Measurements from ENCODE around the gene SUGCT.
A peak's percentile ranks its signal among the peaks of the same experiment; 100 is the strongest.
"Not testable (repeated sequence)": the region's sequence is repeated elsewhere in the genome, so short reads cannot be mapped to it uniquely, and the experiment has no call there.

Gene SUGCT

DNA sequence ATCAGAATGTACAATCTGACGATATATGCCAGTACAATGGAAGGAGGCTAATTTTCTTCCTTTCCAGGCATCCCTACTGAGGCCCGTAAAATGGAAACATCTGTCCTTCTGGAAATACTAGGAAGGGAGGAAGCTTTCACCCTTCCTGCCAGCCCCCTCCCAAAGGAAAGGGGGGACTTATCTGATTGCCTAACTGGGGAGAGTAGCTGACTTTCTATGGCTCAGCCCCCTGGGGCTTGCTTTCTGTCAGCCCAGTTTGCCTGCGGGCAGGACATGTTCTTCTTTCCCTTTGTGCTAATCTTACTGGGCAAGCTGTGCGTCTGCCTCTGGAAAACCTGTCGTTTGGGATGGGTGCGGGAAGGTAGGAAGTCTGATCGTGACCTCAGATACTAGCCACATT lies 508.9 kb downstream of the SUGCT start:
- DNase-seq = no peak

DNA sequence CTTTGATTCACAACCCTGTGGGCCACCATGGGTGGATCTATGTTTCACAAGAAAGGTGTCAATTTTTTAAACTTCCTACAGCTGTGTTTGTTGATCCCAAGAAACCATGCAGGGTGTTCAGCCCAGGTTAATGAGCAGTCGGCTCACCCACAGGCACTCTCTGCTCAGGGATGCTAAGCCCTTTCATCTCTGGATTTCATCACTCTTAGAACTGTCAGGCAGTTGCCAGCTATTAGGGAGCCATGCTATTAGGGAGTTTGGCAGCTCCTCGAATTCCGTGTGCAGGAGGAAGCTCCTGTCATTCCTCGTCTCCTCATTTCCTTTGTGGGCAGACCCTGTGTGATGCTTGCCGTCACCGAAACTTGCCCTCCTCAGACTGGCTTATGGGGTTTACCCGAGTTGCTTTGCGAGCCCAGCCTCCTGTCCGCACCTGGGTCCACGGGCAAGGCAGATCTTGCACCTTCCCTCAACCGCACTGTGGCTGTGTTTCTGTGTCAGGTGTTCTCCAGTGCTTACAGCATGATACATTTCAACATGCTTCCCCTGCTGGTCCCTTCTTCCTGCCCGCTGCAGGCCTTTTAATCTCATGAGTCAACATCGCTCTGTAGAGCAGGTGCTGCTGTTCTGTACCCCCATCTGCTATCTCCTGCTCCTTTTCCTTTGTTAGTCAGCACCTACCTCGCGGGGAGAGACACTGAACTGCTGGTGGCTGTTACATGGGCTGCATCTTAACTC lies 509.8 kb downstream of the SUGCT start:
- DNase-seq = peak; percentile 3

DNA sequence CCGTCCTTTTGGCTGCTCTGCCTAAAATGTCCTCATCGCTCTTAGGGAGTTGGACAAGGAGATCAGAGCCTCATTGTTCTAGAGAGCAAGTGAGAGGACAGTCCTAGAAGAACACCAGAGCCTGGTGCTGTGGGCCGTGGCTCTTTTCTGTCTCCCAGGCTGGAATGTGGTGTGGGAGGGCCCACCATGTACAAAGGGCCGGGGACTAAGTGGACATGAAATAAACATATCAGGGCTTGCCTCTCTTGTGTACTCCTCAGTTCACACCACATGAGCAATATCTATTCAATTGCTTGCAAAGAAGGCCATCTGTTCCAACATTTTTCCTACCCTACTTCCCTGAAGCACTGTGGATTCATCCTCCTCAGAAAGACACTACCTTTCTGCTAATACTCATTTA lies 510.4 kb downstream of the SUGCT start:
- DNase-seq = no peak

DNA sequence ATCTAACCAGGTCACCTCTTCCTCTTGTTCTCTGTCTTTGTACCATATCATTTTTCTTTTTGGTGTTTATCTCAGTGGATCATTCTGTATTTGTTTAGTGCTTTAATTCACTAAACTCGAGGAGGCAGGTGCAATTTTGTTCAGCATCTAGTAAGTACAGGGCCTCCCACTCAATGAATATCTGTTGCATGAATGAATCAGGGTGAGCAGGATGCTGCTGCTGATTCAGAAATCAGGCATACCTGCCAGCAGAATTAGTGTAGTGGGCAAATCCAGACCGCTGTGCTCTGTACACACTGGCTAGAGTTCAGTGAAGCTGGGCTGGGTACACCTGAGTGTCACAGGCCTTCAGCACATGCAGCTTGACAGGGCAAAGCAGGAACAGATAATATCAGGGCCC lies 511.9 kb downstream of the SUGCT start:
- no peak for DNase-seq

- no peak for DNase-seq
These were observed 512.9 kb downstream of the SUGCT start for GRCh38 chr7:40647719-40648118.

DNA sequence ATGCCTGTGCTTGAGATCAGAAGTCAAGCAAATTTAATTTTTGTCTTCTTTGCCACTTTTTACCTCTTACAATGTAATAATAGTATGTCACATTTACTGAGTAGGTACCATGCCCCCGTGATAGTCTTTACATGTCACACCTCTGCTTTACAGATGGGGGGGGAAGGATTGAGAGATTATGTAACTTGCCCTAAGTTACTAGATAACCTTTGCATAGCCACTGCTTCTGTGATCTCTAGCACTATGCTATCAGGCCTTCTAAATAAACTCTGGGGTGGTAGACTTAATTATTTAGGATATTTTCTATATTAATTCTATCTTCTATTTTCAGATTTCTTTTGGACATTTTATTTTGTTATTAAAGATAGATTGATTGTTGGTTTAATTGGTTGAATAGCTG lies 514.4 kb downstream of the SUGCT start:
- no peak for DNase-seq

GRCh38 chr7:40650903-40651302 lies 516.1 kb downstream of the SUGCT start:
- not testable (repeated sequence) for DNase-seq

GRCh38 chr7:40654171-40654570 lies 519.4 kb downstream of the SUGCT start:
- no peak for DNase-seq

GRCh38 chr7:40655426-40655825 lies 520.6 kb downstream of the SUGCT start:
- no peak for DNase-seq

DNA sequence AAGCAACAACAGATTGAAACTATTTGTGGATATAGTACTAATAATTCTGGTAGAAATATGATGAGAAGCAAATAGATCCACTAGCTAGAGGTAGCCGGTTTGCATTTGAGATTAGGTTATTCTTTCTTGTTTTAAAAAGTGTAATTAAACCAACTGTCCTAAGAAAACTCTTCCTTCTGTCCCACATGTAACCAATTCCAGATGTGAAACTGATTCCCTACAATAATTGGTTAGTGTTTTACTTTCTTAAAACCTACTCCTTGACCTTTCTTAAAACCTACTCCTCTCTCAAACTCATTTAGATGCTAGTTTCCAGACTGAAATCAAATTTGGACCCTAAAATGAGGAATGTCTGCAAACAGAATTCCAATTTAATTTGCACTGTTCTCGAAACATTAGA lies 521.5 kb downstream of the SUGCT start:
- DNase-seq = no peak

- no peak for DNase-seq
These were observed 523.9 kb downstream of the SUGCT start for GRCh38 chr7:40658729-40659128.

DNA sequence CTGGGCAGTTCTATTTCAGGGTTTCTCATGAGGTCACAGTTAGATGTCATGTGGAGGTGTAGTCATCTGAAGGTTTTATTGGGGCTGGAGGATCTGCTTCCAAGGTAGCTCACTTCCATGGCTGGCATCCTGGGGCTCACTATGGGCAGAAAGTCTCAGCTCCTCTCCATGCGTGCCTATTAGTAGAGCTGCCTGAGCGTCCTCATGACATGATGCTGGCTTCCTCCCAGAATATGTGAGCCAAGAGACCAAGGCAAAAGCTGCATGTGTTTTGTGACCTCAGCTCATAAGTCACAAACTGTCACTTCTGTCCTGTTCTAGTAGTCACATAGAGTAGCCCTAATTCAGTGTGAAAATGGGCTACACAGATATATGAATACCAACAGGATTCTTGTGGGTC lies 524.4 kb downstream of the SUGCT start:
- DNase-seq = no peak

GRCh38 chr7:40673285-40673684 lies 538.5 kb downstream of the SUGCT start:
- DNase-seq = no peak

DNA sequence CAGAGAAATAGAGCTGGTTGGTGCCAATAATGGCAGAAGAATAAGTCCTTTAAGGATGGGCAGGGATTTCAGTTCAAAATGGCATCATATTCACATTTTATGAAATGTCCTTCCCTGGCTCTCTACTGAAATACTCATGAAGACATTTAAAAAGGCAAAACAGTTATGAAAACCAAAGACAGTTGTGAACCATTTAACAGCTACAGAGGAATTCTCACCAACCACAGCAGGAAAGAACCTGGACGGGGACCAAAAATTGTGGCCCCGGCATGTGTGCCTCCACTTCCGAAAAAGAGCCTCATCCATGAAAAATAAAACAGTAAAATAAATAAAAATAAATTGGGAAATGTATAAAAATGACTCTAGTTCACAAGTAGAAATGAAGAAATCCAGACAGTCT lies 539.5 kb downstream of the SUGCT start:
- DNase-seq = no peak

- DNase-seq = no peak
These were observed 540.9 kb downstream of the SUGCT start for GRCh38 chr7:40675741-40676140.

GRCh38 chr7:40676221-40676620 lies 541.4 kb downstream of the SUGCT start:
- DNase-seq = no peak

- no peak for DNase-seq
These were observed 545.9 kb downstream of the SUGCT start for GRCh38 chr7:40680657-40681056.

DNA sequence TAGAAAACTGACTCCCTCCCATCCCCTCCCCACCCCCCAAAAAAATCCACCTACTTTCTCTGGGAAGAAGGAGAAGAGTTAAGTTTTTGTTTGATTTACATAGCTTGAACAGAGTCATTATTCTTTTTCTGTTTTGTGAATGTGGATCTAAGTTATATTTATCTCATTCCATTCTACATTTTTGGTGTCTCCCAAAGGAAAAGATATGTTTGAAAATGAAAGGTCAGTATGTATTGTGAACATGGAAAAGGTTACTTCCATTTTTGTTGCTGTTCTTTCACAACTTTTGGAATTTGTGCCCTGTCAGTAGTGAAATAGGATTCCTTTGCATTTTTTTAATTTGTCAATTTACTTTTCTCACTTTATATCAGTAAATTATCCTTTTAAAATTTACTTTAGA lies 547.9 kb downstream of the SUGCT start:
- DNase-seq = no peak

DNA sequence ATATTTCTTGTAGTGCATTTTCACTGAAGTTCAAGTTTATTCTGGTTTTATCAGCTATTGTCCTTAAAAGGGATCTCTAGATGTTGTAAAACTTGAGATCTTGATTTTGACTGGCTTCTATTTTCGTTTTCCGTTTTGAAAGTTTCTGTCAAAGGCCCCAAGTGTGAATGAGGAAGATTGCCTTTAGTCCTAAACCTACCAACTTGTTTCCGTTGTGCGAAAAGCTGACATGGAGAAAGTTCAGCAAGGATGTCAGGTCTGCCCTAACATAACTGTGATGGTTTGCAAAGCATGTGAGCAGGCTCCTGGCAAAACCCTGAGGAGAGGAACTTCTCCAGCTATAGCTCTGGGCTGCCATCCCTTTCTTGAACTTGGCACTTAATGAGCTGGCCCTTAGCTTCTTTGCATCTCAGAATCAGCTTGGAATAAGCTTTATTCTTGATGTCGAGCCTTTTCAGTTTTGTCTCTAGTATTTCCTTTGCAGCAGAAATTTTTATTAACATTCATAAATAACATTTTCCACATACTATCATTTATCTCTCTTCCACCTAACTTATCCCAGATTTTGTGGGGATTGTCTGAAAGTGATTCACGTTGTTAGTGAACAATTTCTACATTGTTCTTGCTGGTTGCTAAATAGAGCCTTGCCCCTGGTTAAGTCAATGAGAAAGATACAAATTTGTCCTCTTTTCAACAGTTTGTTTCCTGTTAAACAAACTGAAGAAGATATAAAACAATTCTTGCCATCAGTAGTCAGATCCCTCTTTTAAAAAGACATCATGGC lies 559.4 kb downstream of the SUGCT start:
- no peak for DNase-seq

DNA sequence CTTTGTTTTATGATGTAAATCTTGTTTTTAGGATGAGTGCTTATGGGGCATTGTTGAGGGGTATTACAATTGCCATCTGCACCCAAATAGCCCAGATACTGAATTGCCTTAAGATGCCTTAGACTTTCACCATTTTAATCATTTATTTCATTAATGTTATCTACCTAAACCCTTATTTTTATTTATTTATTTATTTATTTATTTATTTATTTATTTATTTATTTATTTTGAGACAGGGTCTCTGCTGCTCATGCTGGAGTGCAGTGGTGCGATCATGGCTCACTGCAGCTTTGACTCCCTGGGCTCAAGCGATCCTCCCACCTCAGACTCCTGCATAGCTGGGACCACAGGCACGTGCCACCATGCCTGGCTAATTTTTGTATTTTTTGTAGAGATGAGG lies 560.2 kb downstream of the SUGCT start:
- no peak for DNase-seq

DNA sequence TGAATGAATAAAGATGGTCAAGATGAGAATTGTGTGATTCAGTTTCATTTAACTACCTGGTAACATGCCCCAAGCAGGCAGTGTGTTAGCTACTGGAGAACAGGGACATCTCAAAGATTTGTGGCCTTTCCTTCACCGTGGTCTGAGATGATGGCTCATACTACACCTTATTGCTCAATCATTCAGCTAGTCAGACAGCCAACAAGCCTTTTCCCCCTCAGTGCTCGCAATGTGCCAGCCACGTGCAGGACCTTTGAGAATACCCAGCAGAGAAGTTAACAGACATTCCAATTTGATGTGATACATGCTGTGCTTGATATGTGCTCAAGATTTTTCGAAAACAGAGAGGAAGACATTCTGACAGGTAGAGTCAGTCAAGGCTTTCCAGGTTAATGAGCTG lies 562.8 kb downstream of the SUGCT start:
- no peak for DNase-seq

GRCh38 chr7:40698214-40698920 lies 563.6 kb downstream of the SUGCT start:
- DNase-seq = no peak

- no peak for DNase-seq
These were observed 564.1 kb downstream of the SUGCT start for GRCh38 chr7:40698921-40699260.
